Esophagus muscularis mucosa (tissue), 3 donors: ENCODE data around the gene POLR3A.

Experiments used
- EP300 ChIP-seq: sonication (generic); formaldehyde crosslinking; IDR thresholded peaks from one replicate; pipeline ENCODE4 v1.6.1; 2017; ENCODE audit warnings: antibody characterized with exemption
- TF ChIP-seq, protein P1 (sequence below), 3 experiments: fragments of 200-600 bp in 2 of 3; fragments of 450-650 bp in 1 of 3; sonication (generic) in 2 of 3; IDR thresholded peaks; one replicate each; pipeline ENCODE4 v1.5.1; 2017 to 2019; ENCODE audit warnings: antibody characterized with exemption in 3 of 3, mild to moderate bottlenecking in 2 of 3, moderate library complexity in 1 of 3

DNA sequence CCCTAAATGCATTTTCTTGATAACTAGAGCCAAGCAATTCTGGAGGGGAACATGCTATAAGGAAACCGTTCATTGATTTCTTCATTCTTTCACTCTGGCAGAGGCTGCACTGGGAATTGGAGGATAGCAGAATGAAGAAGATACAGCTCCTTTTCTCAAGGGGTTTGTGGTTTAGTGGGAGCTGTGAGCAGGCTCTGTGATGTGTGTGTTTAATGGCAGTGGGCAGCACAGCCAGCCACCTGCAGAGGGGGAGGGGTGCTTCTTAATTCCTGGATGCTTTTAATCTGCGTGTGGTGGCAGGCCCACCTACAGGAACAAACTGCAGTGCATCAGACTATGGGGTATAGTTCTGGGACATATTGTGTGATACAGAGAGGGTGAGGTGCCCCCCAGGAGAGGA is 36.3 kb upstream of the POLR3A start:
- no peak for TF ChIP-seq EP300
- TF ChIP-seq, protein P1, sequence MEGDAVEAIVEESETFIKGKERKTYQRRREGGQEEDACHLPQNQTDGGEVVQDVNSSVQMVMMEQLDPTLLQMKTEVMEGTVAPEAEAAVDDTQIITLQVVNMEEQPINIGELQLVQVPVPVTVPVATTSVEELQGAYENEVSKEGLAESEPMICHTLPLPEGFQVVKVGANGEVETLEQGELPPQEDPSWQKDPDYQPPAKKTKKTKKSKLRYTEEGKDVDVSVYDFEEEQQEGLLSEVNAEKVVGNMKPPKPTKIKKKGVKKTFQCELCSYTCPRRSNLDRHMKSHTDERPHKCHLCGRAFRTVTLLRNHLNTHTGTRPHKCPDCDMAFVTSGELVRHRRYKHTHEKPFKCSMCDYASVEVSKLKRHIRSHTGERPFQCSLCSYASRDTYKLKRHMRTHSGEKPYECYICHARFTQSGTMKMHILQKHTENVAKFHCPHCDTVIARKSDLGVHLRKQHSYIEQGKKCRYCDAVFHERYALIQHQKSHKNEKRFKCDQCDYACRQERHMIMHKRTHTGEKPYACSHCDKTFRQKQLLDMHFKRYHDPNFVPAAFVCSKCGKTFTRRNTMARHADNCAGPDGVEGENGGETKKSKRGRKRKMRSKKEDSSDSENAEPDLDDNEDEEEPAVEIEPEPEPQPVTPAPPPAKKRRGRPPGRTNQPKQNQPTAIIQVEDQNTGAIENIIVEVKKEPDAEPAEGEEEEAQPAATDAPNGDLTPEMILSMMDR (IDR thresholded peaks at IDR 0.05), result no peak
